HepG2 (cell line): Measurements from ENCODE around the gene WNK4. TPM values are rescaled to one million over a fixed set of nuclear protein-coding genes. Genes with fewer than 3 reads are reported as not detected.

Source experiments
- ARNT2 ChIP-seq: sonication (generic); formaldehyde crosslinking; IDR thresholded peaks from 2 replicates; pipeline ENCODE4 v1.8.0; 2022; ENCODE audit warnings: mild to moderate bottlenecking, low read depth, missing genetic modification reagents, moderate library complexity
- ESRRA ChIP-seq: sonication (generic); formaldehyde crosslinking; IDR thresholded peaks from 2 replicates; pipeline ENCODE4 v1.5.1; 2020; ENCODE audit warnings: mild to moderate bottlenecking, low read depth, missing genetic modification reagents
- HNRNPL ChIP-seq: fragments of 200-400 bp; formaldehyde crosslinking; IDR thresholded peaks from 2 replicates; pipeline ENCODE4 v1.6.1; 2017; ENCODE audit warnings: mild to moderate bottlenecking, low read depth, low read length
- MAFF ChIP-seq: IDR thresholded peaks from 2 replicates; pipeline ENCODE4 v1.6.1; 2011; ENCODE audit warnings: low read depth, low read length, improper control_type of control experiment
- MAZ ChIP-seq, 2 experiments: sonication (generic) in 1 of 2; formaldehyde crosslinking in 1 of 2; IDR thresholded peaks; 2 replicates each; pipeline versions ENCODE4 v1.5.0 to v1.6.1; 2012 to 2020; ENCODE audit warnings: low read depth in 2 of 2, mild to moderate bottlenecking in 2 of 2, borderline replicate concordance in 1 of 2, improper control_type of control experiment in 1 of 2, low read length in 1 of 2, missing genetic modification reagents in 1 of 2, moderate library complexity in 1 of 2
- PTBP1 ChIP-seq: fragments of 200-400 bp; formaldehyde crosslinking; IDR thresholded peaks from 2 replicates; pipeline ENCODE4 v1.6.1; 2018; ENCODE audit warnings: low read length, low read depth; ENCODE audit not compliant: poor library complexity, severe bottlenecking
- SP2 ChIP-seq: sonication (generic); formaldehyde crosslinking; IDR thresholded peaks from 2 replicates; pipeline ENCODE4 v1.5.1; 2020; ENCODE audit warnings: mild to moderate bottlenecking, missing genetic modification reagents
- YY1 ChIP-seq: IDR thresholded peaks from 2 replicates; pipeline ENCODE4 v1.6.1; 2011; ENCODE audit warnings: low read length, low read depth, moderate library complexity, mild to moderate bottlenecking; ENCODE audit not compliant: insufficient read depth, insufficient replicate concordance
- ZNF282 ChIP-seq: fragments of 450-650 bp; IDR thresholded peaks from 2 replicates; pipeline ENCODE4 v1.6.1; 2018; ENCODE audit not compliant: partially characterized antibody
- ZNF549 ChIP-seq: sonication (generic); formaldehyde crosslinking; IDR thresholded peaks from 2 replicates; pipeline ENCODE4 v1.5.0; 2020; ENCODE audit warnings: missing genetic modification reagents
- ZNF777 ChIP-seq: sonication (generic); formaldehyde crosslinking; IDR thresholded peaks from 2 replicates; pipeline ENCODE4 v1.4.0; 2020; ENCODE audit warnings: missing genetic modification reagents
- ZNF839 ChIP-seq: sonication (generic); formaldehyde crosslinking; IDR thresholded peaks from 2 replicates; pipeline ENCODE4 v1.4.0; 2020; ENCODE audit warnings: missing genetic modification reagents, mild to moderate bottlenecking, borderline replicate concordance
- ZSCAN21 ChIP-seq: sonication (generic); formaldehyde crosslinking; IDR thresholded peaks from 2 replicates; pipeline ENCODE4 v1.8.0; 2022; ENCODE audit warnings: mild to moderate bottlenecking, missing genetic modification reagents, moderate library complexity, borderline replicate concordance
- polyA plus RNA-seq, 8 experiments: library from polyadenylated mRNA; depleted of rRNA in 3 of 8; stranded (reverse) in 7 of 8; unstranded in 1 of 8; fragments of >200 nt; fragmentation: Illumina TruSeq in 4 of 8; extraction: Trizol in 4 of 8; gene quantifications; 2 replicates each; pipeline versions ENCODE4 v1.2.1 to v1.2.3, GENCODE V29; 2011 to 2016; ENCODE audit warnings: low read depth in 4 of 8, missing spikeins in 1 of 8, mixed read lengths in 1 of 8; ENCODE audit not compliant: insufficient read depth in 1 of 8
- total RNA-seq, 5 experiments: library from RNA; depleted of rRNA; stranded (reverse); fragments of >200 nt; fragmentation: Illumina TruSeq; extraction: Trizol; gene quantifications; 2 replicates each; pipeline ENCODE4 v1.2.3, GENCODE V29; 2016; ENCODE audit warnings: low read depth in 1 of 5
- TF ChIP-seq, protein P1 (sequence below): sonication (generic); formaldehyde crosslinking; IDR thresholded peaks from 2 replicates; pipeline ENCODE4 v1.4.0; 2020; ENCODE audit warnings: mild to moderate bottlenecking, low read depth, missing genetic modification reagents
- TF ChIP-seq, protein P2 (sequence below): sonication (generic); formaldehyde crosslinking; IDR thresholded peaks from 2 replicates; pipeline ENCODE4 v1.8.0; 2022; ENCODE audit warnings: mild to moderate bottlenecking, missing genetic modification reagents; ENCODE audit not compliant: insufficient replicate concordance
- TF ChIP-seq, protein P3 (sequence below): sonication (generic); formaldehyde crosslinking; IDR thresholded peaks from 2 replicates; pipeline ENCODE4 v1.4.0; 2020; ENCODE audit warnings: mild to moderate bottlenecking, missing genetic modification reagents

The WNK4 gene
- total and polyA plus RNA-seq, 2 of the 13 experiments (the other 11 are each of a cell fraction or from before 2014, with no cell fraction given): 2.7 to 13.7 TPM

DNA sequence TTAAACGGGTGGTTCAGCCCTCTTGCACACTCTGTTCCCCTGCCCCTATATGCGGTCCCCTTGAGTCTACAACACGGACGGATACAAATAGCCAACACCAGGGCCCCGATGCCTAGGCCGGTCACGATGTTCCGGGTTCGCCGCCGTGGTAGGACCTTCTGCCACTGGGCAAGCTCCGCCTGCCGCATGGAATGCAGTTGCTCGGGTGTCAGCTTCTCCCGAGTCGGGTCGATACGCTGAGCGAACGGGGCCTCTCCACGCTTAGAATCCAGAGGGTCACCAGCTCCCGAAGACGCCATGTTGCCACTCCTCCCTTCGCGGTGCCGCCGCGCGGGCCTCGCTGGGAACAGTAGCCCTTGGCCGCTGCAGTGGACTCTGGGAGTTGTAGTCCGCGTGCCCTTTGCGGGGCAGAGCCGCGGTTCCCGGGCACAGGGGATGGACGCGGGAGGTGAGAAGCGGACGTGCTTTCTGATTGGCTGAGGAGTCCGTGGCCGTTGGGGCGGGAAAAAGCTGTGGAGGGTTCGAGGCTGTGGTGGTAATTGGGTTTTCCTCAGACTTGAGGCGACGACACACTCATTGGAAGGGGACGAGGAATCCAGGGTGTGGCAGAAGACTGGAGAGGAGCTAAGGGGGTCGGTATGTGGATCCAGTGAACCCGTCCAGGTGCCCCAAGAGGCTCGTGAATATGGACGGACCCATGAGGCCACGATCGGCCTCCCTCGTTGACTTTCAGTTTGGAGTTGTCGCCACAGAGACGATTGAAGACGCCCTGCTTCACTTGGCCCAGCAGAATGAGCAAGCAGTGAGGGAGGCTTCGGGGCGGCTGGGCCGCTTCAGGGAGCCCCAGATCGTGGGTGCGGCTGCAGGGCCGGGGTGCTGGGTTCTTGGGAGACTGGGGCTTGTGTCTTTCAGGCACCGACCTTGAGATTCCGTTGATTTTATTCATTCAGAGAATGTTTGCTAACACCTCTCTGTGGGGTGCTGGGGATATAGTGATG is 18.3 kb downstream of the WNK4 start, which contains the start of the genes CNTD1 and COA3 (continued):
- TF ChIP-seq MAZ (IDR thresholded peaks at IDR 0.05; ENCODE audit: borderline replicate concordance, low read depth, low read length) (peak; percentile 62; the same call in 1 of the 2 replicates), MAZ (CRISPR knock-in tag; IDR thresholded peaks at IDR 0.05; ENCODE audit: low read depth) (peak; percentile 93), SP2 (CRISPR knock-in tag) (peak; percentile 46; the same call in 1 of the 2 replicates), HNRNPL (peak; percentile 84; the same call in 1 of the 2 replicates), ZNF777 (CRISPR knock-in tag) (peak; percentile 26; the same call in 1 of the 2 replicates), ZNF282 (no peak), ZNF839 (CRISPR knock-in tag) (peak; percentile 80; the same call in 1 of the 2 replicates), ZNF549 (CRISPR knock-in tag) (no peak), PTBP1 (no peak), ZSCAN21 (CRISPR knock-in tag) (peak; percentile 89; the same call in 1 of the 2 replicates), ESRRA (CRISPR knock-in tag) (peak; percentile 64; the same call in 1 of the 2 replicates), ARNT2 (peak; percentile 89), YY1 (peak; percentile 97), MAFF (no peak)
- TF ChIP-seq, protein P1, sequence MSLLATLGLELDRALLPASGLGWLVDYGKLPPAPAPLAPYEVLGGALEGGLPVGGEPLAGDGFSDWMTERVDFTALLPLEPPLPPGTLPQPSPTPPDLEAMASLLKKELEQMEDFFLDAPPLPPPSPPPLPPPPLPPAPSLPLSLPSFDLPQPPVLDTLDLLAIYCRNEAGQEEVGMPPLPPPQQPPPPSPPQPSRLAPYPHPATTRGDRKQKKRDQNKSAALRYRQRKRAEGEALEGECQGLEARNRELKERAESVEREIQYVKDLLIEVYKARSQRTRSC (CRISPR knock-in tag): 0 out of 2 replicates have a peak, but pooled peaks have one; percentile 28
- TF ChIP-seq, protein P2, sequence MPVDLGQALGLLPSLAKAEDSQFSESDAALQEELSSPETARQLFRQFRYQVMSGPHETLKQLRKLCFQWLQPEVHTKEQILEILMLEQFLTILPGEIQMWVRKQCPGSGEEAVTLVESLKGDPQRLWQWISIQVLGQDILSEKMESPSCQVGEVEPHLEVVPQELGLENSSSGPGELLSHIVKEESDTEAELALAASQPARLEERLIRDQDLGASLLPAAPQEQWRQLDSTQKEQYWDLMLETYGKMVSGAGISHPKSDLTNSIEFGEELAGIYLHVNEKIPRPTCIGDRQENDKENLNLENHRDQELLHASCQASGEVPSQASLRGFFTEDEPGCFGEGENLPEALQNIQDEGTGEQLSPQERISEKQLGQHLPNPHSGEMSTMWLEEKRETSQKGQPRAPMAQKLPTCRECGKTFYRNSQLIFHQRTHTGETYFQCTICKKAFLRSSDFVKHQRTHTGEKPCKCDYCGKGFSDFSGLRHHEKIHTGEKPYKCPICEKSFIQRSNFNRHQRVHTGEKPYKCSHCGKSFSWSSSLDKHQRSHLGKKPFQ (CRISPR knock-in tag): peak; percentile 54
- TF ChIP-seq, protein P3, sequence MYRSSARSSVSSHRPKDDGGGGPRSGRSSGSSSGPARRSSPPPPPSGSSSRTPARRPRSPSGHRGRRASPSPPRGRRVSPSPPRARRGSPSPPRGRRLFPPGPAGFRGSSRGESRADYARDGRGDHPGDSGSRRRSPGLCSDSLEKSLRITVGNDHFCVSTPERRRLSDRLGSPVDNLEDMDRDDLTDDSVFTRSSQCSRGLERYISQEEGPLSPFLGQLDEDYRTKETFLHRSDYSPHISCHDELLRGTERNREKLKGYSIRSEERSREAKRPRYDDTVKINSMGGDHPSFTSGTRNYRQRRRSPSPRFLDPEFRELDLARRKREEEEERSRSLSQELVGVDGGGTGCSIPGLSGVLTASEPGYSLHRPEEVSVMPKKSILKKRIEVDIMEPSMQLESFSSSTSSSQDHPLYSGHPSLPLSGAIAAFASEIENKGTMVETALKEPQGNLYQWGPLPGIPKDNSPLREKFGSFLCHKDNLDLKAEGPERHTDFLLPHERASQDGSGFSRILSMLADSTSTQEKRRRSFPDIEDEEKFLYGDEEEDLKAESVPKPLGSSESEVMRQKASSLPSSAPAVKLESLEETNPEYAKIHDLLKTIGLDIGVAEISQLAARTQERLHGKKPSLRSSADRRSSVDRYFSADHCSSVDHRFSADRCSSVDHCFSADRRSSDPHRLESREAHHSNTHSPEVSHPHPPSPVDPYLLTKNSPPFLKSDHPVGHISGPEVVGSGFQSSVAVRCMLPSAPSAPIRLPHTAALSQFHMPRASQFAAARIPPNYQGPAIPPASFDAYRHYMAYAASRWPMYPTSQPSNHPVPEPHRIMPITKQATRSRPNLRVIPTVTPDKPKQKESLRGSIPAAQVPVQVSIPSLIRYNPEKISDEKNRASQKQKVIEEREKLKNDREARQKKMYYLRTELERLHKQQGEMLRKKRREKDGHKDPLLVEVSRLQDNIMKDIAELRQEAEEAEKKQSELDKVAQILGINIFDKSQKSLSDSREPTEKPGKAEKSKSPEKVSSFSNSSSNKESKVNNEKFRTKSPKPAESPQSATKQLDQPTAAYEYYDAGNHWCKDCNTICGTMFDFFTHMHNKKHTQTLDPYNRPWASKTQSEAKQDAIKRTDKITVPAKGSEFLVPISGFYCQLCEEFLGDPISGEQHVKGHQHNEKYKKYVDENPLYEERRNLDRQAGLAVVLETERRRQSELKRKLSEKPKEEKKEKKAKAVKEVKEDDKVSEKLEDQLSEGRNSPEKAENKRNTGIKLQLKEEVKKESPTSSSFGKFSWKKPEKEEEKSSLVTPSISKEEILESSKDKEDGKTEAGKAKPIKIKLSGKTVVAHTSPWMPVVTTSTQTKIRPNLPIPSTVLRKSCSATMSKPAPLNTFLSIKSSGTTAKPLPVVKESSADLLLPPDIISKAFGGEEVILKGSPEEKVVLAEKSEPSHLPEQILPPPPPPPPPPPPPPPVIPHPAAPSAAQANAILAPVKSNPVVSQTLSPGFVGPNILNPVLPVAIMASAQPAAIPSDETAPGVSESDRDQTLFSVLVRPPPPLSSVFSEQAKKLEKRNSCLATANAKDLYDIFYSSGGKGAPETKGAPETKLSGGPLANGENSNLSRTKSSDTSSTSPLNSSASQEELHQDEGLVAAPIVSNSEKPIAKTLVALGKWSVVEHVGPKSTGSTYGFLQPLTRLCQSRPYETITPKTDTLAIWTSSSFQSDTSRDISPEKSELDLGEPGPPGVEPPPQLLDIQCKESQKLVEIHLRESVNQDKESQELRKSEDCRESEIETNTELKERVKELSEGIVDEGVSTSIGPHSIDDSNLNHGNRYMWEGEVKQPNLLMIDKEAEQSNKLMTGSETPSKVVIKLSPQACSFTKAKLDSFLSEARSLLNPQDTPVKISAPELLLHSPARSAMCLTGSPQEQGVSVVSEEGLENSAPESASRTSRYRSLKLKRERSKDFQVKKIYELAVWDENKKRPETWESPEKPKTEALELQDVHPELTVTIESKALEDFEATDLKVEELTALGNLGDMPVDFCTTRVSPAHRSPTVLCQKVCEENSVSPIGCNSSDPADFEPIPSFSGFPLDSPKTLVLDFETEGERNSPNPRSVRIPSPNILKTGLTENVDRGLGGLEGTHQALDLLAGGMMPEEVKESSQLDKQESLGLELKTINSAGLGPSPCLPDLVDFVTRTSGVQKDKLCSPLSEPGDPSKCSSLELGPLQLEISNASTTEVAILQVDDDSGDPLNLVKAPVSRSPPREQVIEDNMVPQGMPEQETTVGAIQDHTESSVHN (CRISPR knock-in tag): peak; percentile 26; the same call in 1 of the 2 replicates
